Measurements from ENCODE around the gene SNTN.

- TF ChIP-seq, protein P1, sequence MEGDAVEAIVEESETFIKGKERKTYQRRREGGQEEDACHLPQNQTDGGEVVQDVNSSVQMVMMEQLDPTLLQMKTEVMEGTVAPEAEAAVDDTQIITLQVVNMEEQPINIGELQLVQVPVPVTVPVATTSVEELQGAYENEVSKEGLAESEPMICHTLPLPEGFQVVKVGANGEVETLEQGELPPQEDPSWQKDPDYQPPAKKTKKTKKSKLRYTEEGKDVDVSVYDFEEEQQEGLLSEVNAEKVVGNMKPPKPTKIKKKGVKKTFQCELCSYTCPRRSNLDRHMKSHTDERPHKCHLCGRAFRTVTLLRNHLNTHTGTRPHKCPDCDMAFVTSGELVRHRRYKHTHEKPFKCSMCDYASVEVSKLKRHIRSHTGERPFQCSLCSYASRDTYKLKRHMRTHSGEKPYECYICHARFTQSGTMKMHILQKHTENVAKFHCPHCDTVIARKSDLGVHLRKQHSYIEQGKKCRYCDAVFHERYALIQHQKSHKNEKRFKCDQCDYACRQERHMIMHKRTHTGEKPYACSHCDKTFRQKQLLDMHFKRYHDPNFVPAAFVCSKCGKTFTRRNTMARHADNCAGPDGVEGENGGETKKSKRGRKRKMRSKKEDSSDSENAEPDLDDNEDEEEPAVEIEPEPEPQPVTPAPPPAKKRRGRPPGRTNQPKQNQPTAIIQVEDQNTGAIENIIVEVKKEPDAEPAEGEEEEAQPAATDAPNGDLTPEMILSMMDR (conservative IDR thresholded peaks at IDR 0.05; ENCODE audit: low read depth, low read length), result no peak
- no peak for TF ChIP-seq EZH2 (IDR thresholded peaks at IDR 0.05; ENCODE audit: borderline replicate concordance, low read depth, low read length, poor library complexity, severe bottlenecking)
These were observed 32.9 kb downstream of the SNTN start for GRCh38 chr3:63685340-63685739.

Measured in A673 (cell line).